GM12878 (cell line): Measurements from ENCODE around the gene FAP. TPM values are rescaled to one million over a fixed set of nuclear protein-coding genes. Genes with fewer than 3 reads are reported as not detected.

Experiments
- ATAC-seq: fragments of 200-7000 bp; cut with Tn5 transposase; 3 replicates; pipeline ENCODE4 v1.9.1; 2020; ENCODE audit warnings: mild to moderate bottlenecking, moderate library complexity
- BruUV-seq: library from RNA; stranded (reverse); fragments of 400-500 nt; replicated peaks from 2 replicates; lab custom pipeline; 2021; lab: Mats Ljungman, UMichigan
- CTCF ChIA-PET: fragments of 300-600 bp; sonication (Branson Sonifier 250); formaldehyde crosslinking; extraction: SDS; loops from one replicate; lab custom pipeline; 2021; ENCODE audit warnings: inconsistent platforms; lab: Yijun Ruan, JAX
- POLR2A ChIA-PET: fragments of 350-600 bp; formaldehyde crosslinking; extraction: SDS; loops from one replicate; lab custom pipeline; 2021; ENCODE audit warnings: inconsistent platforms; lab: Charles Lee
- RAD21 ChIA-PET: fragments of 300-600 bp; sonication (Branson Sonifier 250); formaldehyde crosslinking; loops from one replicate; lab custom pipeline; 2023; ENCODE audit warnings: antibody characterized with exemption; ENCODE audit not compliant: unreplicated experiment; lab: Charles Lee
- SMC1A ChIA-PET: fragments of 300-600 bp; sonication (Branson Sonifier 250); formaldehyde crosslinking; loops from one replicate; lab custom pipeline; 2023; ENCODE audit not compliant: unreplicated experiment, uncharacterized antibody; lab: Charles Lee
- DNase-seq: peaks from one replicate; pipeline ENCODE4 v3.0.0-alpha.2; 2011; ENCODE audit warnings: low read depth, low spot score
- FAIRE-seq: peaks from 3 replicates; lab custom pipeline; 2011; peaks lifted over from hg19 to GRCh38; lab: Jason Lieb, UNC
- H2AFZ ChIP-seq: 2 replicates; pipeline ENCODE4 v1.6.0; 2011; ENCODE audit warnings: low read depth, low read length, control low read depth; ENCODE audit not compliant: control insufficient read depth
- H3K27ac ChIP-seq: 2 replicates; pipeline ENCODE4 v1.5.1; 2011; ENCODE audit warnings: control low read depth; ENCODE audit not compliant: control insufficient read depth, insufficient read depth
- H3K27me3 ChIP-seq, 2 experiments: replicated peaks in 1 of 2; 2 replicates each; pipeline versions ENCODE4 v1.6.0 to v1.6.1; 2011; ENCODE audit warnings: low read length in 1 of 2; ENCODE audit not compliant: control insufficient read depth in 2 of 2, insufficient read depth in 2 of 2
- H3K36me3 ChIP-seq, 2 experiments: 2 replicates each; pipeline ENCODE4 v1.5.1; 2011; ENCODE audit warnings: low read length in 1 of 2; ENCODE audit not compliant: control insufficient read depth in 2 of 2, insufficient read depth in 2 of 2
- H3K4me1 ChIP-seq: 2 replicates; pipeline ENCODE4 v1.6.1; 2011; ENCODE audit warnings: mild to moderate bottlenecking, low read length, moderate library complexity, mixed read lengths; ENCODE audit not compliant: control insufficient read depth, insufficient read depth
- H3K4me2 ChIP-seq: 2 replicates; pipeline ENCODE4 v1.6.0; 2011; ENCODE audit warnings: control low read depth; ENCODE audit not compliant: control insufficient read depth, insufficient read depth
- H3K4me3 ChIP-seq: fragments of 200-600 bp; sonication (generic); 2 replicates; pipeline ENCODE4 v1.5.1; 2016
- H3K79me2 ChIP-seq: 2 replicates; pipeline ENCODE4 v1.6.0; 2011; ENCODE audit warnings: low read length; ENCODE audit not compliant: control insufficient read depth, insufficient read depth
- H3K9ac ChIP-seq: 2 replicates; pipeline ENCODE4 v1.8.0; 2011; ENCODE audit warnings: low read length, control low read depth, mixed read lengths; ENCODE audit not compliant: control insufficient read depth, insufficient read depth
- H3K9me3 ChIP-seq: replicated peaks from 3 replicates; pipeline ENCODE4 v1.5.1; 2011; ENCODE audit warnings: mild to moderate bottlenecking, low read length; ENCODE audit not compliant: control insufficient read depth, insufficient read depth
- H4K20me1 ChIP-seq: 2 replicates; pipeline ENCODE4 v1.6.0; 2011; ENCODE audit not compliant: control insufficient read depth, insufficient read depth
- BCL11A ChIP-seq: IDR thresholded peaks from 2 replicates; pipeline ENCODE4 v1.6.1; 2011; ENCODE audit warnings: low read depth, low read length
- BCL3 ChIP-seq: IDR thresholded peaks from 2 replicates; pipeline ENCODE4 v1.6.1; 2011; ENCODE audit warnings: borderline replicate concordance, low read depth, mild to moderate bottlenecking, moderate library complexity, low read length; ENCODE audit not compliant: insufficient read depth, poor library complexity, severe bottlenecking
- BMI1 ChIP-seq: fragments of 450-650 bp; IDR thresholded peaks from 2 replicates; pipeline ENCODE4 v1.6.1; 2016; ENCODE audit warnings: mild to moderate bottlenecking, moderate library complexity, borderline replicate concordance
- CHD1 ChIP-seq: IDR thresholded peaks from 2 replicates; pipeline ENCODE4 v1.6.1; 2012; ENCODE audit warnings: low read depth, low read length, improper control_type of control experiment
- HDAC2 ChIP-seq: fragments of 200-600 bp; sonication (generic); IDR thresholded peaks from 2 replicates; pipeline ENCODE4 v1.6.1; 2017
- MTA2 ChIP-seq: fragments of 450-650 bp; IDR thresholded peaks from 2 replicates; pipeline ENCODE4 v1.6.1; 2016; ENCODE audit warnings: low read depth, mild to moderate bottlenecking, moderate library complexity
- NFXL1 ChIP-seq: fragments of 450-650 bp; IDR thresholded peaks from 2 replicates; pipeline ENCODE4 v1.6.1; 2017; ENCODE audit warnings: antibody characterized with exemption, mild to moderate bottlenecking, borderline replicate concordance
- NRF1 ChIP-seq: conservative IDR thresholded peaks from 2 replicates; pipeline ENCODE4 v1.6.1; 2011; ENCODE audit warnings: mild to moderate bottlenecking, low read depth, low read length, improper control_type of control experiment
- REST ChIP-seq: IDR thresholded peaks from 2 replicates; pipeline ENCODE4 v1.6.1; 2012; ENCODE audit warnings: mild to moderate bottlenecking, low read depth, low read length
- SMAD1 ChIP-seq: fragments of 450-650 bp; IDR thresholded peaks from 2 replicates; pipeline ENCODE4 v1.6.1; 2018; ENCODE audit warnings: mild to moderate bottlenecking, low read depth; ENCODE audit not compliant: partially characterized antibody
- TARDBP ChIP-seq: IDR thresholded peaks from 2 replicates; pipeline ENCODE4 v1.6.1; 2016; ENCODE audit warnings: borderline replicate concordance
- TCF12 ChIP-seq: IDR thresholded peaks from 2 replicates; pipeline ENCODE4 v1.6.1; 2011; ENCODE audit warnings: low read depth, mild to moderate bottlenecking, low read length
- YY1 ChIP-seq: IDR thresholded peaks from 2 replicates; pipeline ENCODE4 v1.6.1; 2011; ENCODE audit warnings: low read depth, mild to moderate bottlenecking, low read length
- ZBTB11 ChIP-seq: fragments of 450-650 bp; formaldehyde crosslinking; IDR thresholded peaks from 2 replicates; pipeline ENCODE4 v1.5.0; 2022; ENCODE audit warnings: mild to moderate bottlenecking, missing genetic modification characterization
- WGBS: methylation state at CpG from one replicate; pipeline ENCODE4 v1.1.6; 2016; ENCODE audit warnings: low lambda C conversion rate; ENCODE audit not compliant: insufficient replicate concordance, insufficient coverage; ENCODE audit errors: missing lambda C conversion rate; 5-methylcytosine and 5-hydroxymethylcytosine counted together
- in situ Hi-C: fragments of 300-500 bp; cut with MboI; formaldehyde crosslinking; loops from 9 replicates; pipeline ENCODE4 v1.14.3; 2018; ENCODE audit warnings: mixed read lengths
- intact Hi-C: fragments of 100-400 bp; cut with micrococcal nuclease; formaldehyde crosslinking; loops from one replicate; pipeline ENCODE4 v1.14.2; 2022; ENCODE audit not compliant: unreplicated experiment
- polyA plus RNA-seq, 11 experiments: library from polyadenylated mRNA; depleted of rRNA in 4 of 11; unstranded in 6 of 11; stranded (reverse) in 5 of 11; fragments of >200 nt; fragmentation: Nextera tagmentation in 4 of 11; fragmentation: Illumina TruSeq in 1 of 11; extraction: Ambion mirVana in 4 of 11; extraction: Trizol in 1 of 11; gene quantifications; 1 replicate in 1 of 11; 2 replicates in 10 of 11; pipeline versions ENCODE4 v1.2.1 to v1.2.3, GENCODE V29; 2011 to 2016; ENCODE audit warnings: inconsistent platforms in 2 of 11, missing spikeins in 2 of 11, low read depth in 1 of 11
- total RNA-seq, 4 experiments: library from RNA; depleted of rRNA in 3 of 4; stranded (reverse); fragments of >200 nt in 3 of 4; fragmentation: Illumina TruSeq in 1 of 4; extraction: Trizol in 1 of 4; gene quantifications; 2 replicates each; pipeline versions ENCODE4 v1.2.1 to v1.2.3, GENCODE V29; 2013 to 2021

The FAP gene
- total and polyA plus RNA-seq, 10 of the 15 experiments (the other 5 are each of a cell fraction or from before 2014, with no cell fraction given), result 0.16 TPM; not detected in 9

- CTCF ChIA-PET, result interaction anchor here (0.8 to 1.7 kb wide), 2 partner anchors 124 to 229 kb away, joined by 3 to 4 read pairs; no protein-coding TSS in a partner anchor
Measured at GRCh38 chr2:162174746-162175145, 68.5 kb downstream of the FAP start.

More at GRCh38 chr2:162174746-162175145, 68.5 kb downstream of the FAP start:
- SMC1A ChIA-PET, result interaction anchor here (1.0 to 1.3 kb wide), 2 partner anchors 8 kb away, joined by 3 read pairs; no protein-coding TSS in a partner anchor
- Histone ChIP-seq H3K9ac (no peak overlapping the region), H3K36me3 (no peaks in the 10 kb centered on the region), H3K4me2 (no peak overlapping the region), H3K4me1 (no peaks in the 10 kb centered on the region), H2AFZ (no peak overlapping the region), H3K4me3 (no peak overlapping the region), H3K79me2 (no peaks in the 10 kb centered on the region), H3K27ac (no peak overlapping the region), H3K9me3 (no peaks in the 10 kb centered on the region), H3K27me3 (no peaks in the 10 kb centered on the region), H4K20me1 (no peaks in the 10 kb centered on the region; the same call in 1 of the 2 replicates)
- DNase-seq (no peak), FAIRE-seq (no peak), ATAC-seq (no peak)
- BruUV-seq, result no TSS peak
- TF ChIP-seq NFXL1, result no peak
- no peak for TF ChIP-seq BMI1
- TF ChIP-seq SMAD1, result no peak
- TF ChIP-seq BCL11A, result no peak
- no peak for TF ChIP-seq BCL3
- TF ChIP-seq ZBTB11 (CRISPR knock-in tag), result no peak
- no peak for TF ChIP-seq TCF12
- no peak for TF ChIP-seq REST
- no peak for TF ChIP-seq HDAC2
- TF ChIP-seq MTA2, result no peak
- no peak for TF ChIP-seq NRF1
- no peak for TF ChIP-seq CHD1
- TF ChIP-seq YY1, result no peak
- TF ChIP-seq TARDBP, result no peak
- POLR2A ChIA-PET, result no interaction called here
- intact Hi-C loops (no loop called here), in situ Hi-C loops (no loop called here)
- WGBS, result 6% methylated on average over 5 of the region's 5 CpGs
- RAD21 ChIA-PET, result no interaction called here
